Heart left ventricle (tissue), 16 donors: ENCODE data around the gene SMOC1. TPM values are rescaled to one million over a fixed set of nuclear protein-coding genes. Genes with fewer than 3 reads are reported as not detected.

Source experiments
- ATAC-seq, 4 donors: fragments of 200-7000 bp; cut with Tn5 transposase; one replicate each; pipeline ENCODE4 v1.9.1; 2020 to 2022; ENCODE audit warnings: moderate library complexity in 4 of 4, mild to moderate bottlenecking in 3 of 4, moderate number of reproducible peaks in 1 of 4
- DNase-seq, 5 donors: peaks; one replicate each; pipeline ENCODE4 v3.0.0-alpha.2; 2020
- H3K27ac ChIP-seq, 12 donors: fragments of 200-600 bp; sonication (generic) in 4 of 12; one replicate each; pipeline versions ENCODE4 v1.5.0 to v1.8.0; 2016 to 2022; ENCODE audit warnings: mild to moderate bottlenecking in 2 of 12
- H3K27me3 ChIP-seq, 9 donors: fragments of 200-600 bp; sonication (generic) in 2 of 9; one replicate each; pipeline versions ENCODE4 v1.5.1 to v1.8.0; 2016 to 2022; ENCODE audit warnings: mild to moderate bottlenecking in 3 of 9
- H3K36me3 ChIP-seq, 9 donors: fragments of 200-600 bp; sonication (generic) in 2 of 9; one replicate each; pipeline versions ENCODE4 v1.5.0 to v1.8.0; 2018 to 2022; ENCODE audit warnings: mild to moderate bottlenecking in 2 of 9
- H3K4me1 ChIP-seq, 12 donors: fragments of 200-600 bp; sonication (generic) in 4 of 12; one replicate each; pipeline versions ENCODE4 v1.5.0 to v1.8.0; 2016 to 2022; ENCODE audit warnings: mild to moderate bottlenecking in 3 of 12
- H3K4me3 ChIP-seq, 12 donors: fragments of 200-600 bp; sonication (generic) in 4 of 12; one replicate each; pipeline versions ENCODE4 v1.5.0 to v1.8.0; 2017 to 2022; ENCODE audit warnings: mild to moderate bottlenecking in 9 of 12, moderate library complexity in 4 of 12
- H3K9me3 ChIP-seq, 12 donors: fragments of 200-600 bp; sonication (generic) in 4 of 12; one replicate each; pipeline versions ENCODE4 v1.5.0 to v1.8.0; 2016 to 2022; ENCODE audit warnings: mild to moderate bottlenecking in 1 of 12
- POLR2A ChIP-seq, 2 donors: fragments of 450-650 bp; IDR thresholded peaks; one replicate each; pipeline ENCODE4 v1.6.1; 2017; ENCODE audit warnings: antibody characterized with exemption in 2 of 2, mild to moderate bottlenecking in 2 of 2, moderate library complexity in 2 of 2
- WGBS, 4 donors: extraction: QIAGEN DNeasy Blood & Tissue Kit in 2 of 4; methylation state at CpG; one replicate each; pipeline versions ENCODE4 v1.1.5 to v1.1.7; 2013 to 2018; 5-methylcytosine and 5-hydroxymethylcytosine counted together
- intact Hi-C, 10 donors: fragments of 100-400 bp; cut with DNase I; formaldehyde crosslinking; loops; one replicate each; pipeline versions ENCODE4 v1.11.1 to v1.14.2; 2022
- polyA plus RNA-seq, 2 donors: library from polyadenylated mRNA; stranded (reverse); fragments of 200-250 nt; gene quantifications; one replicate each; pipeline ENCODE4 v1.2.3, GENCODE V29; 2013
- total RNA-seq, 9 donors: library from RNA; depleted of rRNA in 2 of 9; stranded (reverse); fragments of >200 nt in 2 of 9; fragmentation: NEBNext Ultra II Directional in 3 of 9; extraction: Animal tissue kit (Norgen Biotek cat#: 25700) in 3 of 9; gene quantifications; one replicate each; pipeline versions ENCODE4 v1.1.0 to v1.2.4, GENCODE V29; 2016 to 2023
- TF ChIP-seq, protein P1 (sequence below), 12 donors: fragments of 200-600 bp; sonication (generic) in 4 of 12; IDR thresholded peaks; one replicate each; pipeline versions ENCODE4 v1.5.0 to v1.8.0; 2018 to 2022; ENCODE audit warnings: antibody characterized with exemption in 12 of 12, mild to moderate bottlenecking in 5 of 12
- donor health status: ischemic (EF 13 %, LVEDD 7.1; RV severe dilation, severe dysfunction).
- donor health status: healthy with polysubstance abuse.
- donor health status: DM: no; HTN: yes; CAD: no.
- donor health status: DM: no; HTN: no; CAD: no.
- donor health status: ischemic (EF 25% LVEDD 6.9; RV normal size, moderate dysfunction).
- donor health status: ischemic (EF 25% LVEDD 5.7; RV mildly dilated, moderate dysfunction).
- donor health status: healthy.
- donor health status: DM: yes; HTN: yes; CAD: no.
- donor health status: ischemic (EF 35%, LVEDD 5.7; RV mildly dilated, moderate dysfunction).
- donor health status: nonischemic (EF 11% LVEDD 7.7; RV severe dilation, severe dysfunction).
- donor health status: DM: yes; HTN: yes; CAD: no.
- donor health status: PGD.
- donor health status: ischemic (EF 29% LVEDD 5.4; RV normal size, mild dysfunction).
- donor health status: nonischemic (EF 23%, LVEDD 6.1; RV moderate dilation, normal function).

Gene SMOC1
- total and polyA plus RNA-seq, 11 donors, result 0.57 to 2.8 (median 0.85) TPM; not detected in 2

DNA sequence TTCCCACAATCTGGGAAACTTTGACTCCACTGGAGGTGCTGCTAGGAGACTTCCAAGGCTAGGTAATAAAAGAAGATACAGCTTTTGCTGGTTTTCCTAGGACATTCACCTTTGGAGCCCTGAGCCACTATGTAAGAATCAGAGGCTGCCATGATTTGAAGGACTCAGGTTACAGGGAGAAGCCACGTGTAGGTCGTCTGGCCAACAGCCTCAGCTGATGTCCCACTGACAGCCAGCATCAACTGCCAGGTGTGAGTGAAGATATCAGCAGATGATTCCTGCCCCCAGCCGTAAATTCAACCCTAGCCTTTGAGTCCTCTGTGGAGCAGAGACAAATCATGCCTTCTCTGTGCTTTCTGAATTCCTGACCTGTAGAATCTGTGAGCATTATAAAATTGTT lies 27.0 kb downstream of the SMOC1 start:
- intact Hi-C loops, result no loop called here
- peaks cover 0 to 4% (median 0%) of the 10 kb centered on the region in 9 donors for H3K27me3 ChIP-seq
- ATAC-seq (no peak), DNase-seq (no peak)
- H3K9me3 ChIP-seq, result no peaks in the 10 kb centered on the region
- H3K4me3 ChIP-seq, result no peak overlapping the region
- H3K4me1 ChIP-seq, result no peaks in the 10 kb centered on the region
- TF ChIP-seq POLR2A (IDR thresholded peaks at IDR 0.05), result no peak
- TF ChIP-seq, protein P1, sequence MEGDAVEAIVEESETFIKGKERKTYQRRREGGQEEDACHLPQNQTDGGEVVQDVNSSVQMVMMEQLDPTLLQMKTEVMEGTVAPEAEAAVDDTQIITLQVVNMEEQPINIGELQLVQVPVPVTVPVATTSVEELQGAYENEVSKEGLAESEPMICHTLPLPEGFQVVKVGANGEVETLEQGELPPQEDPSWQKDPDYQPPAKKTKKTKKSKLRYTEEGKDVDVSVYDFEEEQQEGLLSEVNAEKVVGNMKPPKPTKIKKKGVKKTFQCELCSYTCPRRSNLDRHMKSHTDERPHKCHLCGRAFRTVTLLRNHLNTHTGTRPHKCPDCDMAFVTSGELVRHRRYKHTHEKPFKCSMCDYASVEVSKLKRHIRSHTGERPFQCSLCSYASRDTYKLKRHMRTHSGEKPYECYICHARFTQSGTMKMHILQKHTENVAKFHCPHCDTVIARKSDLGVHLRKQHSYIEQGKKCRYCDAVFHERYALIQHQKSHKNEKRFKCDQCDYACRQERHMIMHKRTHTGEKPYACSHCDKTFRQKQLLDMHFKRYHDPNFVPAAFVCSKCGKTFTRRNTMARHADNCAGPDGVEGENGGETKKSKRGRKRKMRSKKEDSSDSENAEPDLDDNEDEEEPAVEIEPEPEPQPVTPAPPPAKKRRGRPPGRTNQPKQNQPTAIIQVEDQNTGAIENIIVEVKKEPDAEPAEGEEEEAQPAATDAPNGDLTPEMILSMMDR (IDR thresholded peaks at IDR 0.05), result no peak
- WGBS, 4 donors, result 21 to 36% (median 25%) methylated on average over 2 to 3 of the region's 3 CpGs
- no peak overlapping the region for H3K27ac ChIP-seq
- no peaks in the 10 kb centered on the region for H3K36me3 ChIP-seq

DNA sequence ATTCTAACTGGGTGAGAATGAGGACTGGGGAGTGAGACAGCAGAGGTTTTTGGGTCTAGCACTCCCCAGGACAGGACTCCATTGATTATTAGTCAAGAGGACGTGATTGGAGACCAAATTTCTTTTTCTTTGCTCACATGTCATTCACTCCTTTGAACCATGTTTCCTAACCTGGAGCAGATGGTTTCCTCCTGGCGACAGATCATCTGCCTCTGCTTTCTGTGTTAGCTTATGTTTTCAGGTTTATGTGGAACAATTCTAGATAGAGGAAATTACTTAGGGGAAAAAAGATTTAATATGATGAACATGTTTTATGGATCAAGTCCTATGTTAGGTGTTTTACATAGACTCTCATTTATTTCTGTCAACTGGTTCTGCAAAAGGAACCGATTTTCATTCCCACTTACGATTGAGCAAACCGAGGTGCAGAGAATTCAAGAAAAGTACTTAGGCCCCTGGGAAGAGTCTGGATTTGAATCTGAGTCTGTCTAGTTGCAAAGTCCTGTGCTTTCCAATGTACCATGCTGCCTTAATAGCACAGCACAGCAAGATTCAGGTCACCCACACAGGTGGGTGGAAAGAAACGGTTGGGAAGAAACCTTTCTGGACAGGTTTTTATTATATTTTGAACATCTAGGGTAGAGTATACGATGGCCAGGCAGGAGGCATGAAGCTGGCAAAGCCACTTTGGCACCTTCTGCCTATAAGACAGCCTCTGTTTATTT lies 30.8 kb downstream of the SMOC1 start:
- TF ChIP-seq POLR2A (IDR thresholded peaks at IDR 0.05), result no peak
- TF ChIP-seq, protein P1 (IDR thresholded peaks at IDR 0.05), result no peak
- WGBS, 4 donors, result 76 to 82% (median 78%) methylated on average over 7 of the region's 7 CpGs
- DNase-seq (no peak), ATAC-seq (no peak)
- Histone ChIP-seq H3K4me1 (no peaks in the 10 kb centered on the region), H3K27me3 (peaks cover 0 to 3% (median 0%) of the 10 kb centered on the region in 9 donors), H3K9me3 (peaks cover 0 to 4% (median 0%) of the 10 kb centered on the region in 12 donors), H3K27ac (no peak overlapping the region), H3K36me3 (no peaks in the 10 kb centered on the region), H3K4me3 (no peak overlapping the region)
- intact Hi-C loops, result no loop called here

DNA sequence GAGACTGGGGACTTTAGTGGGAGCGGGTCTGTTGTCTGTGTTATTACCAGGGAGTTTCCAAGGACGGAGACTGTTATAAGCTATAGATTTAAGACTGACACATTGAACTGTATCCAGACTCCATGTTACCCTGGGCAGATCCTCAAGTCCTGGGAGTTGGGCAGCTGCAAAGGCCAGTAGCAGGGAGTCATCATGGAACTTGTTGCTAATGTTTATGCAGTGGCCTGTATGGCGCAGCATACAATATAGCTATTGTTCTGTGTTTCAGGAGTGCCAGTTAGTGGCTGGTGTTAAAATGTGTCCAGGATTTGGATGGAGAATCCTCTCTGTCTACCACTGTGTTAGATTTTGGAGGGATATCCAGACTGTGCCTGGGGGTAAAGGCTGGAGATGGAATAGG lies 31.7 kb downstream of the SMOC1 start:
- TF ChIP-seq, protein P1 (IDR thresholded peaks at IDR 0.05), result no peak
- TF ChIP-seq POLR2A (IDR thresholded peaks at IDR 0.05), result no peak
- no peaks in the 10 kb centered on the region for H3K4me1 ChIP-seq
- no peak overlapping the region for H3K4me3 ChIP-seq
- DNase-seq (no peak), ATAC-seq (no peak)
- H3K27me3 ChIP-seq, result peaks cover 0 to 5% (median 0%) of the 10 kb centered on the region in 9 donors
- no peak overlapping the region for H3K27ac ChIP-seq
- intact Hi-C loops, result no loop called here
- WGBS, 4 donors, result 76 to 89% (median 82%) methylated on average over 3 of the region's 3 CpGs
- H3K36me3 ChIP-seq, result no peaks in the 10 kb centered on the region
- peaks cover 0 to 4% (median 0%) of the 10 kb centered on the region in 12 donors for H3K9me3 ChIP-seq

DNA sequence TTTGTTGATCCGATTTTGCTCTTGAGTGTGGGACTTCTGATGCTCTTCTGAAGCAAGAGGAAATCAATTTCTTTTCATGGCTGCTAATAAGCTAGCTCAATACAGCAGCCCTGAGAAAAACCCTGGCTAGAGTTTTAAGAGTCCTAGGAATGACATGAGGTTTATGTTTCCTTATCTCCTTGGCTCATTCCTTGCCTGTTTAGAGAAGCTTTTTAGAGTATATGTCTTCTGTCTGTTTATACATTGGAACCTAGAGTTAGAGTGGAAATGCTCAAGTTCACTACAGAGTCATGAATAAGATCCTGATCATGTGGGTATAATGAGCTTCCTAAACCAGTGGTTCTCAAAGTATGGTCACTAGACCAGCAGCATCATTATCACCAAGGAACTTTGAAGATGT lies 34.5 kb downstream of the SMOC1 start:
- H3K4me1 ChIP-seq, result no peaks in the 10 kb centered on the region
- WGBS, 4 donors, result 62 to 75% (median 64%) methylated on average over 1 of the region's 1 CpG
- H3K36me3 ChIP-seq, result no peaks in the 10 kb centered on the region
- ATAC-seq (no peak), DNase-seq (no peak)
- H3K4me3 ChIP-seq, result no peak overlapping the region
- intact Hi-C loops, result no loop called here
- no peak overlapping the region for H3K27ac ChIP-seq
- peaks cover 0 to 4% (median 0%) of the 10 kb centered on the region in 12 donors for H3K9me3 ChIP-seq
- H3K27me3 ChIP-seq, result peaks cover 0 to 20% (median 0%) of the 10 kb centered on the region in 9 donors
- TF ChIP-seq, protein P1 (IDR thresholded peaks at IDR 0.05), result no peak
- TF ChIP-seq POLR2A (IDR thresholded peaks at IDR 0.05), result no peak
